OCI-M1 (cell line): Measurements from ENCODE around the gene POU3F4.

Experiments
- DNase-seq: peaks from one replicate; lab custom pipeline; 2025; lab: John Stamatoyannopoulos, UW

POU3F4 gene

DNA sequence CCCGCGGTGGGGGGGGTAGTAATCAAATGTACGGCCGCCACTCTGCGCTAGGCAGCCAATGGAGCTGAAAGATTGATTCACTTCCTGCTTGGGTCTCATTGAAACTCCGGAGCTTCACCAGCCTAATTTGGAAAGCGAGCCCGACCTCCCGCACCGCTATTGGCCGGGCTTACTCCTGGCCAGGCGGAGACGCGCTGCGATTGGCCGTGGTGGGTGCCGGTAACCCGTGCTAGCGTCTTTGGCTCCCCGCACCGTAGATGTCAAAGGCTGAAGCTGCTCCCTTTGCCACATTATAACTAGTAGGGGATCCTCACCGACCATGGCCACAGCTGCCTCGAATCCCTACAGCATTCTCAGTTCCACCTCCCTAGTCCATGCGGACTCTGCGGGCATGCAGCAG lies at the start of gene POU3F4:
TSS of gene POU3F4 (plus strand) at position 285 of the 400 bp plus-strand sequence. CDS start at position 320, 35 bp downstream.
- DNase-seq, result no peak

DNA sequence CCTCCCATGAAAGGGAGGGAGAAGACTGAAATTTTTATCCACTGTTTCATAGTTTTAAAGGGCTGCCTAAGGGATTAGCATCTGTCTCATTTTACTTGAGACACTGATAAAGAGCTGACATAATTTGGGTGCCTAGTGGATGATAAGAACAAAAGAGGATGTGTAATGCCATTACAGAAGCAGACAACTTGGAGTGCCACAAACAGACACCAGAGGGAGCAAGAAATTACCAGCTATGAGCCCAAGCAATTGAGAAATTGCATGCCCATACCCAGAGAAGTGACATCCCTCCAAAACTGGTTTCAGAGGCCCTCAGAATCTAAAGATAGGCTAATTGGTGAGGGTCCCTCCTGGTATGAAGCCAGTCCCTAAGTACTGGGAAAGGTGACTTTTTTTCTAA lies 38.5 kb upstream of the POU3F4 start:
- peak; percentile 67 for DNase-seq

DNA sequence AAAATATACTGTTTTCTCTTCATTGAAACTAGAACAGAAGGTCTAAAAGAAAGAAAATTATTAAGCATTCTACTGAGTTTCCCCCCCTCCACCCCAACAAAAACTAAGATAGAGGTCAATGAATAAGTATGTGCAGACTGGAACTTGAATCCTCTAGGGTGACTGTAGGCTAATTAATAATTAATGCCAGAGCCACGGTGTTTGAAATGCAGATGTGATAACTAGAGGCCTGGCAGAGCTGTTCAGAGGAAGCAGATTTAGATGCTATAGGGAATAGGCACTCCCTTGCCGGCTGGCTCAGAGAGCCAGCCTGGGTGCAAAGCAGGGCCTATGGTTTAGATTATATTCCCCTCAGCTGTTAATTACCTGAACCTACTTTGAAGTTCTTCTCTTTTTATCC lies 12.2 kb upstream of the POU3F4 start:
- DNase-seq, result no peak

DNA sequence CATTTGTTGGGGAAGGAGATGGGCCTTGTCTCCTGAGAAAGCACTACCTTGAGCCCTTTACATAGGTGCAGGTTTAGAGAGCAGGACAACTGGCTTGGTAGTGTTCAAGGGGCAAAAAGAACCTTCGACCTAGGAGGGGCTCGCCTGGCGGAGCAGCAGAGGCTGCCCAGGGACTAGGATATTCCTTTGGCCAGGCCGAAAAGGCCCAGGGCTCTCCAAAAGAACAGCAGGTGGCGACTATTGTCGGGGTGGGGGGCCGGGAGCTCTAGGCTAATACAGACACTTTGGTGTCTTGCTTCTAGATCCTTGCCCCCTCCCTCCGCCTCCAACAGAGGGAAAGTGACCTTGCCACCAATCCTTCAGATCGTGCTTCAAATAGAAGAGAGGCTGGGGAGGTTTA lies 7.1 kb upstream of the POU3F4 start:
- DNase-seq, result no peak

DNA sequence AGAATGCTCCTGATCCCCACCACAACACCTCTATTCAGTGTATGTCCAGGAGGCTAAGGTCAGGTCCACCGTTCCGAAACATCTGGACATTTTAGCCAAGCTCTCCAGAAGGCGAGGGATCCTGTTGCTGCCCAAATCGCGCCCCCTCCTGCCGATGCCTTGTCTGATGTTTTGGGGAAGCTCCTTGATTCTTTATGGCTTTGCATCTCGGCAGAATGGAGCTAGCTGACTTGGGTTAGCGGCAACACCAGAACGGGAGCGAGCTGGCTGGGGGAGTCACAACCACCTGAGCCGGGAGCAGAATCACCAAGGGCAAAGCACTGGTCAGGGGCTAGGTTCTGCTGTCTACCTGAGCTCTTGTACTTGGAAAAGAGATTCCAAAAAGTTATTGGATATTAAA lies 6.6 kb upstream of the POU3F4 start:
- no peak for DNase-seq

DNA sequence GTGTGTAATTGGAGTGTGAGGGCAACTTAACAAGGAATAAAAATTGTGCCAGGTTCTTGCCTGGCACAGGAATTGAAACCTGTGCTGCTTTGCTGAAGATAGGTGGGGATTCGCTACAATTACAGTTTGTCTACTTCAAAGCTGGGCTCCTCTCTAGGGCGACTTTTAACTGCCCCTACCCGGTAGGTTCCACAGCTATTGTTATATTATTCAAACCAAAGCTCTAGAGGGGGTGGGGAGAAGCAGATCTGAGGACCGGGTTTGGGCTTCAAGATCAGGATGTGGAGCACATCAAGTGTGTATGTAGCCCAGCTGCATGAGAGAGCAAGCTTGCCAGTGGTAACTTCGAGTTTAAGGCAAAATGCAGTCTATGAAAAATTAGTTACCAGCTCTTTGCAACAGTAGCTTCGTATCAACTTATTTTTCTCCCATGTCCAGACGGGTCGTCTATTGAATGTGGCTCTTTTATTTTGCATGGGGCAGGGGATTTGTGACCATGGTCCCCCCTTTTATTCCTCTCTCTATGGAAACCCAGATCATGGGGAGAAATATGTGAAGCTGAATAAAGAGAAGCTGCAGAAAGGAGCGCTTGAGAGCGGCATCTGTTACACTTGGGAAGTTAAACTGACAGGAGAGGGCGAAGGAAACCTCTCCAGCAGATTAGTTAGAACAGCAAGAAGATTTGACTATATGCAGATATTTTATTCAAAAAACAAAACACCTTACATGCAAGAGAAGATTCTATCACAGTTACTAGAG lies 3.2 kb upstream of the POU3F4 start:
- DNase-seq, result no peak

DNA sequence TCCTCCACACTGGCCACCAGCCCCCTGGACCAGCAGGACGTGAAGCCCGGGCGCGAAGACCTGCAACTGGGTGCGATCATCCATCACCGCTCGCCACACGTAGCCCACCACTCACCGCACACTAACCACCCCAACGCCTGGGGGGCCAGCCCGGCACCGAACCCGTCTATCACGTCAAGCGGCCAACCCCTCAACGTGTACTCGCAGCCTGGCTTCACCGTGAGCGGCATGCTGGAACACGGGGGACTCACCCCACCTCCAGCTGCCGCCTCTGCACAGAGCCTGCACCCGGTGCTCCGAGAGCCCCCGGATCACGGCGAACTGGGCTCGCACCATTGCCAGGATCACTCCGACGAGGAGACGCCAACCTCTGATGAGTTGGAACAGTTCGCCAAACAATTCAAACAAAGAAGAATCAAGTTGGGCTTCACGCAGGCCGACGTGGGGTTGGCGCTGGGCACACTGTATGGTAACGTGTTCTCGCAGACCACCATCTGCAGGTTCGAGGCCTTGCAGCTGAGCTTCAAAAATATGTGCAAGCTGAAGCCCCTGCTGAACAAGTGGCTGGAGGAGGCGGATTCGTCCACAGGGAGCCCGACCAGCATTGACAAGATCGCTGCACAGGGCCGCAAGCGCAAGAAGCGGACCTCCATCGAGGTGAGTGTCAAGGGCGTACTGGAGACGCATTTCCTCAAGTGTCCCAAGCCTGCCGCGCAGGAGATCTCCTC lies 600 bp downstream of the POU3F4 start:
- DNase-seq, result no peak

DNA sequence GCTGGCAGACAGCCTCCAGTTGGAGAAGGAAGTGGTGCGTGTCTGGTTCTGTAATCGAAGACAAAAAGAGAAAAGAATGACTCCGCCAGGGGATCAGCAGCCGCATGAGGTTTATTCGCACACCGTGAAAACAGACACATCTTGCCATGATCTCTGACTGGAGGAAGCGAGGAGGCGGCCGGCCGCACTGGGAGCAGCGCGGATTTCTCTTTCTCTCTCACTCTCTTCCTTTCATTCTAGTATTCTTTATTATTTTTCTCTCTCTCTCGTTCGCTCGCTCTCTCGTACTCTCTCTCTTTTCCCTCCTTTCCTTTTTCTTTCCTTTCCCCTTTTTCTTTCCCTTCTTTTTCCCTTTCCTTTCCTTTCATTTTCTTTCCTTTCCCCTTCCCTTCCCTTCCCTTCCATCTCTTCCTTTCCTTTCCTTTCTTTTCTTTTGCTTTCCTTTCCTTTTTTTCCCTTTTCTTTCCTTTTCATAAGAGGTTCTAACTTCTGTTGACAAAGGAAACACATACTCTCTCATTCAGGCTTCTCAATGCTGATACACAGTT lies 1.2 kb downstream of the POU3F4 start:
- DNase-seq, result no peak

DNA sequence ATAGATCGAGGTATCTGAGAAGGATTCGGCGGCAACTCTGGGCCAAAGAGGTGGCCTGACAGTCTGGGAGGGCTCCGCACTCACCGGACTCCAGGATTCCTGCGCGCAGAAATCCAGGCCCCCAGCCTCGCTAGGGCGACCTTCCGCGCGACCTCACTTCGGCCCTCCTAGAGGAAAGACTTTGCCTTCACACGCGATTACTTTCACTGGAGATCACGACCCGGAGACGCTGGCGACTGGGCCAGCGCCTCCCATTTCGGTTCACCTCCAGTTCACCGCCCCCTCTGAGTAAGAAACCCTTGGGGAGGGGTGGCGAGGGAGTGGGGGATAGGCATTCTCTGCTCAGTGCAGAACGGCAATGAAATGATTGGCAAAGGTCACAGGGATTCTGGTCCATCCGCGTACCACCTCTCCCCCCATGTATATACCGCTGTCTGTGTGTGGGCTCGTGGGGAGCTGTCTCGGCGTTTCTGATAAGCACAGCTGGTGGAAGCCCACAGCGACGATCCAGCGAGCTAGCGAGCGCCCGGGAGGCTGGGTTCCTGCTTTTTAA lies 2.5 kb downstream of the POU3F4 start:
- DNase-seq, result no peak

DNA sequence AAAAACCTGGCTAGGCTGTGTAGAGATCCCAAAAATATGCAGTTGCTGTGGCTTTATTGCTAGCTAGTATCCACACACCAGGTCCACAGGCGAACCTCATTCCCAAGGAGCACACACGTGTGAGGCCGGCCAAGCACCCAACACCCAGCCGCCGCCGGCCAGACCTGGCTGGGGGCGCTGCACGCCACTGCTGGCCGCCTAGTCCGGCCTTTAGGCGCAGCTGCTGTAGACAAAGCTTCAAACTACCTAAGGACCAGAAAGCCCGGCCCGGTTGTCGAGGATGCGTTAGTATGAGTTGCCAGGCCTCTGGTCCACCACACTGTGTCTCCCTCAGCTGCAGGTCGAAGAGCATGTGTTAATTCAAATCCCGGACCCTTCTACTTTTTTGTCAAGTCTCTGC lies 3.1 kb downstream of the POU3F4 start:
- DNase-seq, result no peak

DNA sequence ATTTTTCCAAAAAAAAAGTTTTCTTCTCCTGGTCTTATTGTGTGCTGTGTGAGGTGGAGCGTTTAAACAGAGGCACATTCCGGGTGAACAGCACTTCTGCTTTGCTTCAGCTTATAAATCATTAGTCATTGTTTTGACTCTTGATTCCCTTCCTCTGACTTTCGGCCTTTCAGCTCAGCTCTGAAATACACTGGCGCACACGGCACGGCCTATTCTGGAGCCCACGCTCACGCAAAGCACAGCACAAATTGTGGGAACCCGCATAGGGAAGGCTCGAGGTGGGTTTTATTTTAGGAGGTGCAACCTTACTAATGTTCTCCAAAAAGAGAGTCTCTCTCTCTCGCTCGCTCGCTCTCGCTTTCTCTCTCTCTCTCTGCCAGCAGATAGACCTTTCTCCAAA lies 4.0 kb downstream of the POU3F4 start:
- DNase-seq, result peak; percentile 31

DNA sequence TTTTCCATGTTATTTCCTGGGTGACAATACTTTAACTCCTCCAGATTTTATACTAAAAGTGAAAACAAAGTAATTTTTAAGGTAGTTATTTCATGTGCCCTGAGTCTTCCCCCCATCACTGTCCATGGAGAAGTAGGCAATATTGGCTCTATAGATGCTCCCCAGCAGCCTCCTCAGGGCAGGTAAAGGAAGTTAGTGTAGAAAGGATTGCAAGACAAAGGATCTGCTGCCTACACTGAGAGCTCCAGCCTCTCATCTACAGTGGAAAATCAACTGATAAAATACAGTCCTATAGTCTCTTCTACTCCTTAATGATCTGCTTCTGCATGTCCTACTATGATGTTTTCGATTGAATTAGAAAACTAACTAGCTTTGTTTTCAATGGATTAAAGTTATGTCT lies 8.5 kb downstream of the POU3F4 start:
- DNase-seq, result no peak

DNA sequence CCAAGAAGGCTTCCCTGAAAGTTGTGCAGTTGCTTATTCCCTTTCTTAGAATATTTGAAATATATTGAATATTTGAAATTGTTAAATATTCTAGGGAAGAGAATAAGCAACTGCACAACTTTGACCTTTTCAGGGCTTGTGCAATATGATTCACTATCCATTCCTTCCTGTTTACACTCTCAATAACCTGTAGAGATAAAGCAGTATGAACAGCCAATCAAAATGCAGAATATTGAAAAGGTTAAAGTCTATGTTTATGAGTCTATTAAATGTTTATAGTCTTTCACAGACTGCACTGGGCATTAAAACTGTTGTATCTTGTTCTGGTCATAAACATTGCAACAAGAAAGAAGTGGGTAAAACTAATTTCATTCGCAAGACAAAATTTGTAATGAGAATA lies 13.8 kb downstream of the POU3F4 start:
- DNase-seq, result no peak

DNA sequence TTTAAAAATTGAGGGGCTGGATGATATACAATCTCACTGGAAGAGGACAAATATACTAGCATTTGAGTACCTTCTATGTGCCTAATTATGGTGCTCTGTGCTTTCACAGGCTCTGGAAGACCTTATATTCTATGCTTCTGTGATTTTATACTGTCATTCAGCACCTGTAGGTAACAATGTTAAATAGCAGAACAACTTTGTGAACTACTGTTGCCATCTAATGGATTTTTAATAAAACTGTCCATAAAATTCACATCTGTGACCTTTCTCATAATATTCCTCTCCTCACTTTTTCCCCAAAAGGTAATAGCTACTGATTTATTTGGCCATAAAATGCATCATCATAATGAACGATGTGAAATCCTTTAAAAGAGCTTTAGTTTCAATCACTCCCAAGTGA lies 21.9 kb downstream of the POU3F4 start:
- no peak for DNase-seq

DNA sequence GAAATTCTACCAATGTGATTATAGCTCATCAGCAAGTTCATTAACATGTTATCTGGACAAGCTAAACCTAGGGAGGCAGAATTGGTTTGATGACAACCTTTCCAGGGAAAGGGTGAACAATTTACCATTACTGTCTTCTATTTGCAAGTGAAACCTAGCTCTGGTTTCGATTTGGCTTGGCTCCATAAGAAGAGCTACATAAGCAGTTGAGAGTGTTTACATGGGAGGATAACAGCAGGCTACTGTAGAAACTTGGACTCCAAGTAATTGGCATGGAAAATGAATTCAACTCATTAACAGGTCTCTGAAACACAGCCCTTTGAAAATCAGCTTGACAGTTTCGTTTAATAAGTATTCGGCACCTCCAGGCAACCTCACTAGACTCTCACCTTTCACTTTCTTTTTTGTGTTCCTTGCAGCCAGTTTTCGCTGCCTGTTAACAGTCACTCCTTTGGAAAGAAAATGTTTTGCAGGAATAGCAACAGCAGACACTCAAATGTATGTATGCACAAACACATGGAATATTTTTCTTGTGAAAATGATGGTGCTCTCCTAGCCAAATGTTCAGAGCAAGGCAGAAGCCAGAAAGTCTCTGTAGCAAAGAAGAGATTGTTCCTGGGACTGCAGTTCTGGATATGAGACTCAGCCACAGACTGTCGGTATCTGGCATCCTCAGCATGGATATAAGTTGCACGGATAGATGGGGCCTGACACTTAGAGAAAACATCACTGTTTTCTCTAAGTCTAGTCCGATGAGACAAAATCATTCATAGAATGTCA lies 27.5 kb downstream of the POU3F4 start:
- DNase-seq, result peak; percentile 52
